HFF-Myc (cell line): ENCODE results near the gene MARF1.

Source experiments
- DNase-seq: peaks from one replicate; pipeline ENCODE4 v3.0.0-alpha.2; 2011; ENCODE audit warnings: low read depth; ENCODE audit errors: extremely low read depth
- H3K4me3 ChIP-seq: replicated peaks from 2 replicates; pipeline ENCODE4 v1.5.1; 2011; ENCODE audit warnings: low read depth, mild to moderate bottlenecking, control low read depth, low read length
- CTCF ChIP-seq: IDR thresholded peaks from 2 replicates; pipeline ENCODE4 v1.5.1; 2012; ENCODE audit warnings: mild to moderate bottlenecking, low read depth, low read length, control low read depth; ENCODE audit errors: missing control alignments

MARF1 gene

GRCh38 chr16:15606518-15607220 lies 36.3 kb downstream of the MARF1 start:
- TF ChIP-seq CTCF, result no peak
- H3K4me3 ChIP-seq, result no peak overlapping the region
- no peak for DNase-seq

GRCh38 chr16:15605839-15606517 lies 37.0 kb downstream of the MARF1 start:
- DNase-seq, result no peak
- no peak for TF ChIP-seq CTCF
- H3K4me3 ChIP-seq, result no peak overlapping the region

- DNase-seq, result no peak
- TF ChIP-seq CTCF, result no peak
- H3K4me3 ChIP-seq, result no peak overlapping the region
These were observed 38.2 kb downstream of the MARF1 start for GRCh38 chr16:15604460-15605440.

GRCh38 chr16:15602285-15603044 lies 40.5 kb downstream of the MARF1 start:
- no peak for DNase-seq
- no peak for TF ChIP-seq CTCF
- no peak overlapping the region for H3K4me3 ChIP-seq

GRCh38 chr16:15601212-15601879 lies 41.6 kb downstream of the MARF1 start:
- no peak for TF ChIP-seq CTCF
- no peak overlapping the region for H3K4me3 ChIP-seq
- DNase-seq, result no peak
